ENCODE results near the gene HS6ST1.

The HS6ST1 gene, protein sequence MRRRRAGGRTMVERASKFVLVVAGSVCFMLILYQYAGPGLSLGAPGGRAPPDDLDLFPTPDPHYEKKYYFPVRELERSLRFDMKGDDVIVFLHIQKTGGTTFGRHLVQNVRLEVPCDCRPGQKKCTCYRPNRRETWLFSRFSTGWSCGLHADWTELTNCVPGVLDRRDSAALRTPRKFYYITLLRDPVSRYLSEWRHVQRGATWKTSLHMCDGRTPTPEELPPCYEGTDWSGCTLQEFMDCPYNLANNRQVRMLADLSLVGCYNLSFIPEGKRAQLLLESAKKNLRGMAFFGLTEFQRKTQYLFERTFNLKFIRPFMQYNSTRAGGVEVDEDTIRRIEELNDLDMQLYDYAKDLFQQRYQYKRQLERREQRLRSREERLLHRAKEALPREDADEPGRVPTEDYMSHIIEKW

DNA sequence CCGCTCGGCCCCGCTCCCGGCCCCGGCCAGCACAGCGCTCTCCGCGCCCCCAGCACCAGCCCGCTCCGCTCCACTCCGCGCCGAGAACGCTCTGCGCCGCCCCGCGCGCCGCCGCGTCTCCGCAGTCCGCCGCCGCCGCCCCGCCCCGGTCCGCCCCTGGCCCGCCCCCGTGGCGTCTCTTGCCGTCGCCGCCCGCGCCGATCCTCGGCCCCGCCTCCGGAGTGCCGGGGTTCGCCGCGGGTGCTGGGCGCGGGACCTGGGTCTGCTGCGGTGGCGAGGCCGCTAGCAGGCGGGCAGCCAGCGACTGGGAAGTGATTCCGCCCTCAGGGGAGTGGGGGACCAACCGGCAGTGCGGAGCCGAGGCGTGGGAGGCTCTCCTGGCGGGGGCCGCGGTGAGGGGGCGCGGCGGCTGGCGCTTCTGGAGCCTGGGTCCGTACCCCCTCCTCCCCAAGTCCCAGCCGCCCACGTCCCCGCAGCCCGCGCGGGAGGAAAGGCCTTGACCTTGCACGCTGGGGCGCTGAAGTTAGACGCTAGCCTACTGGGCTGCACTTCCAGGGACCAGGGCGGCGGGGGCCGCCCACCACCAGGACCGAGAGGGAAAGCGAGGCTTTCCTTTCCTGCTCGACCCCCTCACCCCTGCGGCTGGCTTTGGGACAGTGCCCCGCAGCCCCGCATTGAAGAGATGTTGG lies at the start of gene HS6ST1:
TSS of gene HS6ST1 (minus strand) at position 93 of the 689 bp plus-strand sequence. CDS start 305 bp downstream, outside the sequence.
- in situ Hi-C loops (cut with MboI; ENCODE audit: low sequenced_read_pairs), result no loop called here

DNA sequence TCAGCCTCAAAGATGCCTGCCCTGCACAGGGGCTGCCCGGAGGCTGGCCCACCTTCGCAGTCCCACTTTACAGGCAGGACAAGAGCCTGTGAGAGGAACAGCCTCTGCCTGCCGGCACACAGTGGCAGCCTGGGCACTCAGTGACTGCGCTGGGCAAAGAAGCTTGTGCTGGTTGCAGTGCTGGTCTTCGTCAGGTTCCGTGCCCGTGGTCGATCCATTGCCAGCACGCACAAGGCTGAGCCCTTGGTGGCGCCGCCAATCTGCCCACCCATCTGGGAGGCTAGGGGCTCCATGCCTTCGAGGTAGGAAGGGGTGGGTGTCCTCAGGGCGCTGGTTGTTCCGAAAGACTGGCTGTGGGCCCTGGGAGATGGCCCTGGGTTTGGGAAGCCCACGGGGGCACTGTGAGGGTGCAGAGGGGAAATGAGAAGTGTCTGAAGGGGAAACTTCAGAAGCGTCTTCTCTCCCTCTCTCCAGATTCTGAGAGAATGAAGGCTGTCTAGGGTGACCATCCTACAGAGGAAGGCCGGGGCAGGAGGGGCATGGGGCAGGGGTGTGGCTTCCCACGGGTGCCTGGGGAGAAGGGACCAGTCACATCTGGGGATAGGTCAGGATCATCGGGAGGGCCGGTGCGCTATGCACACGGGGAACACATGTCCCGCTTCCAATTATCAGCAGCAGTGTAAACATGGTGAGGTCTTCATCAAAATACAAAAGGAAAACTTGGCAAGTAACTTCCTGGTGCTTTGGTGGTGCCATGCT lies 49.1 kb upstream of the HS6ST1 start:
- in situ Hi-C loops (cut with MboI; ENCODE audit: low sequenced_read_pairs), result no loop called here

DNA sequence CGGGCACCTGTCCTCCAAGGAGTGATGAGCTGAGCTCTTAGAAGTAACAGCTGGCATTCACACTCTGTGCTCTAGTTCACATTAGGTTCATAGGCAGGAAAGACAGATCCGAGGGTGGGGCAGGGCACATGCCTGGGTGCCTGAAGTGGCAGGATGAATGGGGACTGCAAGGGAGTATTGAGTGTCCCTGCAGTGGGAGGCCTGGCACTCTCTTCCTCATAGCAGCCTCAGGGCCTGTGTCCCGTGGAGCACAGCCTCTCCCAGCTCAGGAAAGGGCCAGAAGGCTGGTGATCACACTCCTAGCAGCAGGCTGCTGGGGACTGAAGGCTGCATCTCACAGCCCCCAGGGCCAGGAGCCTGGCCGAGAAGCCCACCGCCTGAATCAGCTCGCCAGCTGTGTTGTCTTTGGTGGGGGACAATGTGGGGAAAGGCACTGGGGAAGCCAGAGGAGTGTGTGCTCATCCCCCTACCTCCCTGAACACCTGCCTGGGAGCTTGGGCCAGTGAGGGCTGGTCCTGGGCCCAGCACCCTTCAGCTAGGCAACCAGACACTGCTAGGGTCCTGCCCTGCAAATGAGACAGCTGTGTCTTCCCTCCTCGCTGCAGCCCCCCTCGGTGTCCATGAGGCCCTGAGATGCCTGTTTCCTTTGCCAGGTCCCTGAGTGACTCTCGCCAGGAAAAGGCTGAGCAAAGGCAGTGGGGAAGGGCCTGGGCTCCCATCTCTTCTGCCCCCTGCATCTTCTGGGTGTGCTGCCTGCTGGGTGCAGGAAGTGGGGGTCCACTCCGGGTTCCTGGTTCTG lies 48.2 kb upstream of the HS6ST1 start:
- in situ Hi-C loops (cut with MboI; ENCODE audit: low sequenced_read_pairs), result no loop called here

DNA sequence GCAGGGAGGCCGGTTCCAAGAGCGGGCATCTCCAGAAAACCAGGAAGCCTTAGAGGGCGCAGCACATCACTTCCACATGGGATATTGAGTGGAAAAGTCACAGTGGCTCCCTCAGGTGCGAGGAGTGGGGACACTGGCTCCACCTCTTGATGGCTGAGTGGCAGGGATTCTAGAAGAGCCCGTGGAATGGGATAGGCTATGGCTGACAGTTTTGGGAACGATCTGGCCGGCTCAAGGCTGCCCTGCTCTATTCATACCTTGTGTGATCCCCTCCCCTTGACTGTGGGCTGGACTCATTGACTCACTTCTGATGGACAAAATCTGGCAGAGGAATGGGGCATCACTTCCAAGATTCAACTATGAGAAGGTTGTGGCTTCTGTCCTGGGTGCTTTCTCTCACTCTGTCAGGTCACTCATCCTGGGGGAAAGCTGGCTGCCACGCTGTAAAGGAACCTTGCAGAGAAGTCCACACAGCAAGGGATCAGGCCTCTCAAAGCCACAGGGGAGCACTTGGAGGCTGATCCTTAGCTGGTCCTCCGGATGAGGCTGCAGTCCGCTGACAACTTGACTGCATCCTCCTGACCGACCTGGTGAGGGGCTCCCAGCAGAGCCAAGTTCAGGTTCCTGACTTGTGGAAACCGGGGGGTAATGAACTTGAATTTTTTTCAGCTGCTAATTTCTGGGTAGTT lies 46.7 kb upstream of the HS6ST1 start:
- in situ Hi-C loops (cut with MboI; ENCODE audit: low sequenced_read_pairs), result no loop called here

DNA sequence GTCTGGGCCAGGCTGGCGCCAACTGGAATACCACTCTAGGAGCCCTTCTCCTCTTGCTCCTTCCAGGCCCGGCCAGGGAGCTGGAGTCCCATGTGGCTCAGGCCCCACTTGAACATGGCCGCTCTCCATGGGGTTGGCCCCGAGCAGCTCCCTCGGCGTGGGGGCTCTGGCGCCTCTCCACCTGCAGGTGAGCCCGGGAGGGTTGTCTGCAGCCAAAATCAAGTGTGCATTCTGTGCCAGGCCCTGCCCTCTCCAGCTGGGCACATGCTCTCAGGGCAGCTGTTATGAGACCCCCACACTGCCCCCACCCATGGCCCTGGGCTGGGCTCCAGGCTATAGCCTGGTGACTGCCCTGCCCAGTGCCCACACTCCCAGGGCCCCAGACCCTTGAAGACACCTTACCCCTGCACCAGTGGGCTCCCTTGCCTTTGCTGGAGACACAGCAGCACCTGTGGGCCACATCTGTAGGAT lies 45.8 kb upstream of the HS6ST1 start:
- in situ Hi-C loops (cut with MboI; ENCODE audit: low sequenced_read_pairs), result no loop called here

DNA sequence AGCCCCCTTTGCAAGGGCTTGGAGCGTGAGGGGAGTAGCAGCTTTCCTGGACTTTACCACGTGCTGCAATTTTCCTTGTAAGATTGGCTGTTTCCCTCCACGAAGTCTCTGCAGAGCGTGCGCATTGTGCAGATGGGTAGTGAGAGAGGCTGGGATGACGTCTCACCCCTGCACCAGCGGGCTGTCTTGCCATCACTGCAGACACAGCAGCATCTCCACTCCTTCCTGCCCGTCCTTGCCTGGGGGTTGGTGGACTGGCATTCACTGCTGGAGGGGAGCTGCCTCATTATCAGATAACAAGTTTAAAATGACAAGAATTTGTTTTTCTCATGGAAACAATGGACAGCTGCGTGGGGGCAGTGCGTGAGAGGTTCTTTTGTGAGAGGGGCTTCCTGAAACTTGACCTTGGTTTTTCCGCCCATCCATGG lies 45.3 kb upstream of the HS6ST1 start:
- in situ Hi-C loops (cut with MboI; ENCODE audit: low sequenced_read_pairs), result no loop called here

DNA sequence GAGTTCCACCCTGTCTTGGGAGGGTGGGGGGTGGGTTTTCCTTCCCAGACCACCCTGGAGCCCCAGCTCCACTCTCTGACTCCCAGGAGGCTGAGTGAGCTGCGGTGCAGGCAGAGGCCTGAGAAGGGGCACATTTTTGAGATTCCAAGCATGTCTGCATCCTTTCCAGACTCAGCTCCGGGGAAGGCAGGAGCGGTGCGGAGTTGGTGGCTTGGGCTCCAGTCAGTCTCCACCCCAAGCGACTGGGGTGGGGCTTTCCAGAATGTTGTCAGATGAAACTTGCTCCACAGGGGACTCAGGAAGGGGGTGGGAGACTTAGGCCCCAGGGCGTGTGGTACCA lies 44.2 kb upstream of the HS6ST1 start:
- in situ Hi-C loops (cut with MboI; ENCODE audit: low sequenced_read_pairs), result no loop called here

DNA sequence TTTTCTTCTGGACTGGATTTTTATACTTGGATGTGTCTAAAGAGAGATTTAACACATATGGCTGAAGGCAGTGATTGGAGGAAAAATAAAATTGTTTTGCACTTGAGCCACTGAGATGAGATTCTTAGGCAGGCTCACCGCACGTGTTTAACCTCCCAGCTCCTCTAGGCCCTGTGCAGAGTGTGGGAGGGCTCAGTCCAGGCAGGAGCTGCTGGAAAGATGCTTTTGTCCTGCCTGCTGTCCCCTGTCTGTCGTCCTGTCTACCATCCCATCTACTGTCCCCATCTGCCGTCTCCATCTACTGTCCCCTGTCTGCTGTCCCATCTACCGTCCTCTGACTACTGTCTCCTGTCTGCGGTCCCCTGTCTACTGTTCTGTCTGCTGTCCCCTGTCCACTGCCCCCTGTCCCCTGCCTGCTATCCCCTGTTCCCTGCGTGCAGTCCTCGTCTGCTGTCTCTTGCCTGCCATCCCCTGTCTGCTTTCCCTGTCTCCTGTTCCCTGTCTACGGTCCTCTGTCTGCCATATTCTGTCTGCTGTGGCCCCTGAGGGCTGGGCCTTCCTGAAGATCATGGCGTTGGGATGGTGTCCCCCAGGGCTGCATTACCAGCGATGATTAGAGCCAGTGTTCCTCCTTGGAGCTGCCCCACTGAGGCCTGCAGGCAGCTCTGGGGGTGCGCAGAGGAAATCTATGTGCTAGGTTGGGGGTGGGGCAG lies 43.7 kb upstream of the HS6ST1 start:
- in situ Hi-C loops (cut with MboI; ENCODE audit: low sequenced_read_pairs), result no loop called here

DNA sequence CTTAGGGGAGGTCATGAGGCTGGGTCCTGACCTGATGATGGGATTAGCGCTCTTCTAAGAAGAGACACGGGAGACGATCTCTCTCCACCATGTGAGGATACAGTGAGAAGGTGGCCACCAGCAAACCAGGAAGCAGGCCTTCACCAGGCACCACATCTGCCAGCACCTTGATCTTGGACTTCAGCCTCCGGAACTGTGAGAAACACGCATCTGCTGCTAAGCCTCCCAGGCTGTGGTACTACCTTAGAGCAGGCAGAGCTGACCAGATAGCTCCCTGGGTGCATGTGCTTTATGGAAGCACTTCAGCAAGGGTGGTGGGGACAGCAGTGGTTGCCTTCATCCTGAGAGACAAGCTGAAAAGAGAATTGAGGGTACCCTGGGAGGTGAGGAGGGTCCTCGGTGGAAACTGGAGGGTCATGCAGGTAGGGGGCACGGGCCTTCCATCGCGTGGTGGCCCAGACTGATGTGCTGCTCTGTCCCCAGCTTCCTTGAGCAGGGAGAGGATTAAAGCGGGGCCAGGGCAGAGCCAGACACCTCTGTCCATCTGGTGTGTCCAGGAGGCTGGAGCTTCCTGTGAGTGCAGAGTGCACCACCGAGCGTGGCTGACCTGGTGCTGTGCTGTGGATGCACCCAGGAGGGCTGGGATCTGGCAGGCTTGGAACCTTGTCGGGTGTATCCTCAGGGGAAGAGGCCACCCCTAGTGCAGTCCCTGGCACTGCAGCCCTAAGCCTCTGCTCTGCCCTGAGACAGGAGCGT lies 42.9 kb upstream of the HS6ST1 start:
- in situ Hi-C loops (cut with MboI; ENCODE audit: low sequenced_read_pairs), result no loop called here

DNA sequence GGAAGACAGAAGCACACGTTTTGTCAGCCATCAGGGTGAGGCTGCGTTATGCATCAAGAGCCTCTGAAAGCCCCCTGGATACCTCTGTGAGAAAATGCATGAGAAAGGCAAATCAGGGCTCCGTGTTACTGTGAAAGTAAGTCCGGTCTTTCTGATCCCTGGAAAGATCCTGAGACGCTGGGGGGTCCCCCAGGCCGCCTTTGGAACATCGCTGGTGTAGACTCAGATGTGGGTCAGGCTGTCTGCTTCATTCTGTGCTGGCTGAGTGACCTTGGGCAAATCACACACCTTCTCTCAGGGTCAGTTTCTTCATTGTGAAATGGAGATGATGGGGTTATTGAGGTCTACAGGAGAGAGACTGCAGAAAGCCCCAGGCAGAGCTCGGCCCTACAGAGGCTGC lies 42.0 kb upstream of the HS6ST1 start:
- in situ Hi-C loops (cut with MboI; ENCODE audit: low sequenced_read_pairs), result no loop called here

DNA sequence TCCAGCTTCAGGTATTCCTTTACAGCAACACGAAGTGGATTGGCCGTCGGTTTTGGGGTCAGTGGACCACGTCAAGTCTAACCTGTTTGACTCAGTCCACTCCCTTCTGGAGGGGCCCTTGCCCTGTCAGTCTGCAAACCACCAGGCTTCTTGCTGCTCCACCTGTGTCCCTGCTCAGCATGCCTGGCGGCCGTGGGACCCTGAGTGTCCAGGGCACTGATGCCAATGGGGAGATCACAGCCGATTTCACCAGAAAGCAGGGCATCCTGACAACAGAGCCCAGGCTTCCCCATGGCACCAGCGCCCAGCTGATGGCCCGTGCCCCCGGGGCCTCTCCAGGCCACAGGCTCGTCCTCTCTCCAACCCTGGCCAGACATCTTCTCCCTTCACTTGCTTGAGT lies 41.2 kb upstream of the HS6ST1 start:
- in situ Hi-C loops (cut with MboI; ENCODE audit: low sequenced_read_pairs), result no loop called here

DNA sequence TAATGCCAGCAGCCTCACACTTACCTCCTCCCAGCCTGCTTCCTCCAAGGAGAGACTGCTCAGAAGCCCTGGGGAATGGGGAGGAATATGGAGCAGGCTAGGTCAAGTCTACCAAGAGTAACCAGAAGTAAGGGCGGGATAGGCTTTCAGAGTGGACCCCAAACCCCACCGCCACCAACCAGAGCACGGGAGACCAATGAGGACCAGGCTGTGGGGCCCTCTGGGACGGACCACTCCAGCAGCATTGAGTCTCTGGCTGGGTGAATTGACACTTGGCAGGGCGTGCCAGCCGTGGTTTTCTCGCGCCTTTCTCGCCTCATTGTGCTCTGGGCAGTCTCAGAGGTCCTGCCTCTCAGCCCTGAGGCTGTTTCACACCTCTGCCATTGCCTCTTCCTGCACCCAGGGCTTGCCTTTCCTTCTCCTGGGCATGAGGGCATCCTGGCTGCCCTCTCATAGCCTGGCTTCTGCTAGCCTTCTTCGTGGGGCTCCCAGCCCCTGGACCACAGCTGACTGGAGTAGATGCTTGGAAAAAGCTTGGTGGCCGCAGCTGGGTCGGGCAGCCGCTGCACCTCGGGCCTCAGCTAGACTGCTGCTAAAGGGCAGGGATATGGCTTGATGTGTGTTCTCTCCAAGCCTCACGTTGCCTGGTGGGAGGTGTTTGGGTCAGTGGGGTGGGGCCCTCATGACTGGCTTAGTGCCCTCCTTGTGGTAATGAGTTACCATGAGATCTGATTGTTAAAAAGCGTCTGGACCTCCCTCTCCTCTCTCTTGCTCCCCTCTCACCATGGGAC lies 40.5 kb upstream of the HS6ST1 start:
- in situ Hi-C loops (cut with MboI; ENCODE audit: low sequenced_read_pairs), result no loop called here

DNA sequence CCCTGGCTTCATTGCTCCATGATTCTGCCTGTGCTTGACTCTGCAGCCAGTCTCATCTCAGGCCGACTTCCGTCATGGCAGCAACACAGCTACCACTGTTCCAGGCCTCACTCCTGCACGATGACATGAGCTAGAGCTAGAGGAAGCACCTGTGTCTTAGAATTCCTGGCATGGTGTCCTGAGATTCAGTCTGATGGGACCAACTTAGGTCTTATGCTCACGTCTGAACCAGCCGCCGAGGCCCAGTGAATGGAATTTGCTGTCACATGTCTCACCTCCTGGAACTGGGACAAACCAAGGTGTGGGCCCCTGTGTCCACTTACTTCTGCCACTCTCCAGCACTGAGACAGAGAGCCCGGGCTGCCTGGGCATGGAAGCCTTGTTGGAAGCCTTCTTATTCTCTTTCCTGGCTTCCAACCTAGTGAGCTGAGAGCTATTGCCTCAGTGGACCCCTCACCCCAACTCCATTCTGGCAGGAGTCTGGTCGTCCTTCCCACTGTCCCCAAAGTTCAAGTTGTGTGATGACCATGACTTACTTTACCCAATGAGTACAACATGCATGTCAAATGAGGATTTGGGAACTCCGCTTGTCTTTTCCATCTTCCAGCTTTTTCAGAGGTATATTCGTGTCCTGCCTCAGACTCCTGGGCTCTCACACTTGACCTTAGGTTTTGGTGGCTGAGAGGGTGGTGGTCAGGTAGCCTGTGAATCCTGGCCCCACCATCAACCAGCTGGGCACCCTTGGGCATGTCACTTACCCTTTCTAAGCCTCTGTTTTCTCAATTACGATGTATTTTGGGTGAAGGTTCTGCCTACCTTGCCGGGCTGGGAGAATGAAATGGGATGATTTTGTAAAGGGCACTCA lies 39.1 kb upstream of the HS6ST1 start:
- in situ Hi-C loops (cut with MboI; ENCODE audit: low sequenced_read_pairs), result no loop called here

DNA sequence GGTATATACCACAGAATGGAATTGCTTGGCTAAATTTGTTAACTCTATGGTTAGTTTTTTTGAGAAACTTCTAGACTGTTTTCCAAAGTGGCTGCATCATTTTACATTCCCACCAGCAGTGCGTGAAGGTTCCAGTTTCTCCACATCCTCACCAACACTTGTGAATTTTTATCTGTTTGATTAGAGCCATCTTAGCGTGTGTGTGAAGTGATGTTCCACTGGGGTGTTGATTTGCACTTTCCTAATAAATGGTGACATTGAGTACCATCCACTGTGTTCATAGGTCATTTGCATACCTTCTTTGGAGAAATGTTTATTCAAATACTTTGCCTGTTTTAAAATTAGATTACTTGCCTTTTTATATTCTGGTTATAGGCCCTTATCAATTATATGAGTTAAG lies 37.5 kb upstream of the HS6ST1 start:
- in situ Hi-C loops (cut with MboI; ENCODE audit: low sequenced_read_pairs), result no loop called here

DNA sequence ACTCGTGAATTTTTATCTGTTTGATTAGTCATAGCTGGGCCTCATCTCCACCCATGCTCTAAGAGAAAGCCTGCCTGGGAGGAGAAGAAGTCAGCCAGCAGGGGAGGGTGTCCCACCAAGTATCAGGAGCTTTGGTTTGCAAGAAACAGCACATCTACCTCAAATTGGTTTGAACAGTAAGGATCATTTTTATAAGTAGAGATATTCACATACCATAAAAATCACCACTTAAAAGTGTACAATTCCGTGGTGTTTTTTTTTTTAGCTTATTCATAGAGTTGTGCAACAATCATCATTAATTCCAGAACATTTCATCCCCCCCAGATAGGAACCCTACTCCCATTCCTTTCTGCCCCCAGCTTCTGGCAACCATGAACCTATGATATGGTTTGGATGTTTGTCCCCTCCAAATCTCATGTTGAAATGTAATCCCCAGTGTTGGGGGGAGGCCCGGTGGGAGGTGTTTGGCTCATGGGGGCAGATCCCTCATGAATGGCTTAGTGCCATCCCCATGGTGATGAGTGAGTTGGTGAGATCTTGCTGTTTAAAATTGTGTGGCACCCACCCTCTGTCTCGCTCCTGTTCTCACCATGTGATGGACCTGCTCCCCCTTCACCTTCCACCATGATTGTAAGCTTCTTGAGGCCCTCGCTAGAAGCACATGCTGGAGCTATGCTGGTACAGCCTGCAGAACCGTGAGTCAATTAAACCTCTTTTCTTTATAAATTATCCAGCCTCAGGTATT lies 36.2 kb upstream of the HS6ST1 start:
- in situ Hi-C loops (cut with MboI; ENCODE audit: low sequenced_read_pairs), result no loop called here

DNA sequence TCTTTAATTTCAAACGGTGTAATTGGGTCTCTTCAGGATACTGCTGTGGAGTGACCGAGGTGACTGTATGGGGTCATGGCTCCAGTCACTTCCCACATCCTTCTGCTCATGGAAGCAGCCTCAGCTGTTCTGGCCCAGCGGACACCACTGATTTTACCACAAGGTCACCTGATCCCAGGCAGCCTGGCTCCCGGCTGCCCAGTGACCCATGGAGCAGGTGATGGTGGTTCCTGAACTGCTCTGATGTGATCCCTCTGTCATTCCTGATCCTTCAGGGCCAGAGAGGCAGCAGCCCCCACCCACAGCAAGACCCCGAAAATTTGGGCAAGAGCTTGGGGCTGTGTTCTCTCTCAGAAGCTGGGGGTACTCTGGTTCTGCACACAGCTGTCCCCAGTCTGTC lies 35.5 kb upstream of the HS6ST1 start:
- in situ Hi-C loops (cut with MboI; ENCODE audit: low sequenced_read_pairs), result no loop called here
